Lower leg skin (tissue), 4 donors: ENCODE measurements around the gene NKX6-2. TPM values are rescaled to one million over a fixed set of nuclear protein-coding genes. Genes with fewer than 3 reads are reported as not detected.

Experiments used
- DNase-seq, 2 donors: peaks; one replicate each; pipeline ENCODE4 v3.0.0-alpha.2; 2019; ENCODE audit warnings: low spot score in 2 of 2
- H3K4me3 ChIP-seq: fragments of 200-600 bp; sonication (generic); 2 replicates; pipeline ENCODE4 v1.5.1; 2017; ENCODE audit warnings: mild to moderate bottlenecking, low read depth; ENCODE audit not compliant: poor library complexity, severe bottlenecking
- POLR2A ChIP-seq, 2 donors: fragments of 450-650 bp; IDR thresholded peaks; one replicate each; pipeline ENCODE4 v1.6.1; 2016 to 2017; ENCODE audit warnings: antibody characterized with exemption in 2 of 2, mild to moderate bottlenecking in 1 of 2, moderate library complexity in 1 of 2
- WGBS, 2 donors: methylation state at CpG; one replicate each; pipeline ENCODE4 v1.1.5; 2018; 5-methylcytosine and 5-hydroxymethylcytosine counted together
- intact Hi-C: fragments of 100-400 bp; cut with DNase I; formaldehyde crosslinking; loops from one replicate; pipeline ENCODE4 v1.15.0; 2023; ENCODE audit warnings: low total_unique reads
- total RNA-seq, 4 donors: library from RNA; depleted of rRNA; stranded (reverse); fragments of >200 nt; gene quantifications; one replicate each; pipeline ENCODE4 v1.1.0, GENCODE V29; 2016
- TF ChIP-seq, protein P1 (sequence below), 3 donors: fragments of 450-650 bp; IDR thresholded peaks; one replicate each; pipeline ENCODE4 v1.5.1; 2016; ENCODE audit warnings: antibody characterized with exemption in 3 of 3, mild to moderate bottlenecking in 3 of 3, moderate library complexity in 2 of 3

The NKX6-2 gene
- total RNA-seq, 4 donors from 2014 or later = not detected

DNA sequence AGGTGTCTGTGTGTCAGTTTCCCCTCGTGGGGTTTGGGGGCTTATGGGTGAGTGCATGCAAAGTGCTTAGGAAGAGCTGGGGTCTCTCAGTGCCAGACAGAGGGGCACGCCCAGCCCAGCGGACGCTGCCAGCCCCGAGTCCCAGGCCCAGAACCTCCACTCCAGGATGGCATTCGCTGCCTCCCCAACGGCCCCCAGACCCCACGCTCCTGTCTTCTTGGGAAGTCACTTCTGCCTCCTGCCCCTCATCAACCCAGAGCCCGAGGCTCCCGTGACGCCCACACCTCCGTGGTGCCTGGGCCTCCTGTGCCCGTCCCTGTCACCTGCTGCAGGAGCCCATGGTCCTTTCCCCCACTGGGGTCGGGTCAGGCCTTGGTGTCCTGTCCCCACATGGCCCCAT lies 35.0 kb downstream of the NKX6-2 start:
- DNase-seq = no peak
- intact Hi-C loops = no loop called here
- 91 to 97% methylated on average over 14 of the region's 14 CpGs for WGBS, 2 donors
- no peak overlapping the region for H3K4me3 ChIP-seq
- no peak for TF ChIP-seq POLR2A (IDR thresholded peaks at IDR 0.05)
- TF ChIP-seq, protein P1, sequence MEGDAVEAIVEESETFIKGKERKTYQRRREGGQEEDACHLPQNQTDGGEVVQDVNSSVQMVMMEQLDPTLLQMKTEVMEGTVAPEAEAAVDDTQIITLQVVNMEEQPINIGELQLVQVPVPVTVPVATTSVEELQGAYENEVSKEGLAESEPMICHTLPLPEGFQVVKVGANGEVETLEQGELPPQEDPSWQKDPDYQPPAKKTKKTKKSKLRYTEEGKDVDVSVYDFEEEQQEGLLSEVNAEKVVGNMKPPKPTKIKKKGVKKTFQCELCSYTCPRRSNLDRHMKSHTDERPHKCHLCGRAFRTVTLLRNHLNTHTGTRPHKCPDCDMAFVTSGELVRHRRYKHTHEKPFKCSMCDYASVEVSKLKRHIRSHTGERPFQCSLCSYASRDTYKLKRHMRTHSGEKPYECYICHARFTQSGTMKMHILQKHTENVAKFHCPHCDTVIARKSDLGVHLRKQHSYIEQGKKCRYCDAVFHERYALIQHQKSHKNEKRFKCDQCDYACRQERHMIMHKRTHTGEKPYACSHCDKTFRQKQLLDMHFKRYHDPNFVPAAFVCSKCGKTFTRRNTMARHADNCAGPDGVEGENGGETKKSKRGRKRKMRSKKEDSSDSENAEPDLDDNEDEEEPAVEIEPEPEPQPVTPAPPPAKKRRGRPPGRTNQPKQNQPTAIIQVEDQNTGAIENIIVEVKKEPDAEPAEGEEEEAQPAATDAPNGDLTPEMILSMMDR (IDR thresholded peaks at IDR 0.05) = no peak

DNA sequence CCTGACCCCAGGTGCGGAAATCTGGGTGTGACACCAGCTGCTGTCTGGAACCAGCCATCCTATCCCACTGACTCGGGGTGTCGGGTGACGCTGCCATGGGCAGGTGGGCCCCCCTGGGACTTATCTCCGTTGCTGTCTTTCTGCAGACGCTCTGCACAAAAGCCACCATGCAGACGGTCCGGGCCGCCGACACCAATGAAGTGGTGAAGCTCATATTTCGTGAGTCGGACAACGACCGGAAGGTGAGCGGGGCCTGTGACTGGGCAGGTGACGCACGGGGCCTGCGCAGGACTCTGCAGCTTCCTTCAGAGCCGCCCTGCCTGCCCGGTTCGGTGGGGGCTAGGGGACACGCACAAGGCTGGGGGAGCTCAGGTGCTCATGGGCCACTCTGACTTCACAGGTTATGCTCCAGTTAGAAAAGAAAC lies 36.6 kb downstream of the NKX6-2 start:
- WGBS, 2 donors = 91 to 93% methylated on average over 22 of the region's 22 CpGs
- no peak for DNase-seq
- intact Hi-C loops = no loop called here
- TF ChIP-seq, protein P1 (IDR thresholded peaks at IDR 0.05) = no peak
- TF ChIP-seq POLR2A (IDR thresholded peaks at IDR 0.05) = no peak
- no peak overlapping the region for H3K4me3 ChIP-seq

DNA sequence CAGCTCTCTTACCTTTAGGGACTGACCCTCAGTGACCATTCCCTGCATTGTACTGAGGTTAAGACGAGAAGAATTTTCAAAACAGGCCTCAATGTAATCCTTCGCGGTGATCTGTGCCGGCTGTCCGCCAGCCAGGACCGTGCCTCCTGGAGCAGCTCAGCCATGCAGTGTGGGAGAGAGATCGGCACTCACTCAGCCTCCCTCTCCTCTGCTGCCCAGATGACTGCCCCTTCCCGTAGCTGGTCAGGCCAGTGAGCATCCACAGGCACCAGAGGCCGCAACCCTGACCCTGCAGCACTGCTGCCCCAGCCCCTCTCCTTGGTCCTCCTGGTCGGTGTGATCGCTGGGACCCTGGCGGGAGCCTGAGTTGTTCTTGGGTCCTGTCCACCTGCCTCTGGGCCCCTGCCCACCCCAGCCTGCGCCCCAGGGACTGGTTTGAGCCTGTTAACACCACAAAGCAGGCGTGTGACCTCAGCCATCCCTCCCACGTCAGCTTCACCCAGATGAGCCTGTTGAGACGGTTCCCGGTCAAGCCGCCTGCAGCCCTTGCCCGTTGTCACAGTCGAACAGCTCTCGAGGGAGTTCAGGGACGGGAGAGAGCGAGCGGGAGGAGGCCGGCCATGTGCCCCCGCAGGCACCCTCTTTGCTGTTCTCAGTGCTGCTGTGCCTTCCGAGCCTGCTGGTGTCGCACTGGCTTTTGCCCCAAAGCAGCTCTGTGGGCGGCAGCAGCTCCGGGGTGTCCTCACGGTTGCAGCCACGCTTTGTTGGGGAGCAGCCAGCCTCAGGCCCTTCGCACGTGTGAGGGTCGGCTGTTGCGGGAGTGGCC lies 37.2 kb downstream of the NKX6-2 start:
- WGBS, 2 donors = 88 to 90% methylated on average over 30 to 36 of the region's 36 CpGs
- TF ChIP-seq, protein P1 (IDR thresholded peaks at IDR 0.05) = no peak
- TF ChIP-seq POLR2A (IDR thresholded peaks at IDR 0.05) = no peak
- H3K4me3 ChIP-seq = no peak overlapping the region
- intact Hi-C loops = no loop called here
- no peak for DNase-seq

DNA sequence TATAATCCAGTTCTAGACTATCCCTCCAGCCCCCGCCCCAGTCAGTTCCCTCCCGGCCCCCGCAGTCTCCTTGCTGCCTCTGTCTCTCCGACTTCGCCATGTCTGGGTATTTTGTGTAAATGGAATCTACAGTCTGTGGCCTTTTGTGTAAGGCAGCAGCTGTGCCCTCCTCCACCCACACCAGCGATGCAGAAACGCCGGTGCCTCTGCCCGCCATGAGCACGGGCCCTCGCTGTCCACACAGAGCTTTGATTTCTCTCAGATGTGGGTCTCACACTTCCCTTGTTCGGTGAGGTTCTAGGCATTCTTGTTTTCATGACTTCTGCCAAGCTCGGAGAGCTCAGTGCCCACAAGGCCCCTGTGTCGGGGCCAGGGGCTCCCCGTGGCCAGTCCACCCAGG lies 37.8 kb downstream of the NKX6-2 start:
- 91 to 95% methylated on average over 15 of the region's 15 CpGs for WGBS, 2 donors
- TF ChIP-seq, protein P1 (IDR thresholded peaks at IDR 0.05) = no peak
- TF ChIP-seq POLR2A (IDR thresholded peaks at IDR 0.05) = no peak
- no peak overlapping the region for H3K4me3 ChIP-seq
- intact Hi-C loops = no loop called here
- no peak for DNase-seq

DNA sequence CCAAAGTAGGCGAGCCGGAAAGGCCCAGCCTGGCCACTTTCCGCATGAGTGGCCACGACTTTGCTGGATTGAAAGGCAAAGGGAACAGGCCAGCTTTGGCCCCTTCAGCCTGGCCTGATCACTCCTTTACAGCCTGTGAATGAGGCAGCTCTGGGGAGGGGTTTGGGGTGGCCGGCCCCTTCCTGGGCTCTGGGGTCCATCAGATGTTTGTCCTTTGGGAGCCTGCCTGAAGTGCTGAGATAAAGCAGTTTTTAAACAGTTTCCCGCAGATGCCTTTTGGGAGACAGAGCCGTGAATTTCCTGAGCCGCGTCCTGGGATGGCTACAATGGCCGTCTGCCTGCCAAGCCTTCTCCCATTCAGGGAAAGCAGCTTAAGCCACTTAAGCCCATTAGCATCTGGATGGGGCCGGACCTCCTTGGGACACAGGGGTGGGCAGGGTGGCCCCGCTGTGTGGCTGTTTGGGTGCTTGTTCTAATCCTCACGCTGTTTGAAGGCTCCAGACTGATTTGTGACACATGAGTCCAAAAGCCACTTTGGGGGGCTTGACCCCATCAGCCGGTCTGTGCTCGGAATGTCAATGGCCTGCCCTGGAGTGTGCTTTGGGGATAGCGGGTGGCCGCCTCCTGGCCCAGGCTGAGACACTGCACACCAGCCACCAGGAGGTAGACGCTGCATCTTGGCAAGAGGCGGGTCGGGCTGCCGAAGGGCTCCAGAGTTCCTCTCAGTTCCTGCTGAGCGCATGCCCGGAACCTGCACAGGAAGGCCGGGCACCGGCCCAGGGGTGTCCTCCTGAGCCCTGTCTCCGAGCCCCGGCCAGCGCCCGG lies 38.9 kb downstream of the NKX6-2 start:
- DNase-seq = no peak

More for the DNA sequence above, 38.9 kb downstream of the NKX6-2 start:
- WGBS, 2 donors = 92 to 93% methylated on average over 21 to 29 of the region's 29 CpGs
- H3K4me3 ChIP-seq = no peak overlapping the region
- TF ChIP-seq, protein P1 (IDR thresholded peaks at IDR 0.05) = no peak
- no peak for TF ChIP-seq POLR2A (IDR thresholded peaks at IDR 0.05)
- intact Hi-C loops = no loop called here
